H1 (cell line): ENCODE results near the gene MPIG6B. TPM values are rescaled to one million over a fixed set of nuclear protein-coding genes. Genes with fewer than 3 reads are reported as not detected.

ENCODE experiments used
- CTCF ChIA-PET: fragments of 300-600 bp; sonication (Branson Sonifier 250); formaldehyde crosslinking; loops from one replicate; lab custom pipeline; 2021; ENCODE audit not compliant: partially characterized antibody; lab: Charles Lee
- POLR2A ChIA-PET: fragments of 300-600 bp; sonication (Branson Sonifier 250); formaldehyde crosslinking; loops from one replicate; lab custom pipeline; 2021; ENCODE audit warnings: inconsistent platforms; ENCODE audit not compliant: partially characterized antibody; lab: Charles Lee
- DNase-seq, 2 experiments: peaks; one replicate each; pipeline versions ENCODE4 v3.0.0 to v3.0.0-alpha.2; 2010 to 2022; ENCODE audit warnings: low spot score in 2 of 2, low read depth in 1 of 2, mixed read lengths in 1 of 2
- FAIRE-seq: peaks from 2 replicates; lab custom pipeline; 2011; peaks lifted over from hg19 to GRCh38; lab: Jason Lieb, UNC
- H2AFZ ChIP-seq: 2 replicates; pipeline ENCODE4 v1.8.1; 2012; ENCODE audit warnings: low read length, inconsistent platforms
- H2AK5ac ChIP-seq: 2 replicates; pipeline ENCODE4 v1.6.1; 2013; ENCODE audit warnings: low read depth, low read length
- H2BK120ac ChIP-seq: replicated peaks from 2 replicates; pipeline ENCODE3; 2013; ENCODE audit warnings: low read depth, low read length, inconsistent platforms
- H2BK12ac ChIP-seq: 2 replicates; pipeline ENCODE4 v1.6.1; 2013; ENCODE audit warnings: low read depth, low read length
- H2BK15ac ChIP-seq: 2 replicates; pipeline ENCODE4 v1.6.1; 2013; ENCODE audit warnings: low read length
- H2BK20ac ChIP-seq: 2 replicates; pipeline ENCODE4 v1.6.1; 2013; ENCODE audit warnings: low read length
- H2BK5ac ChIP-seq: 2 replicates; pipeline ENCODE4 v1.6.1; 2013; ENCODE audit warnings: low read depth, low read length
- H3K14ac ChIP-seq: 2 replicates; pipeline ENCODE4 v1.6.1; 2013; ENCODE audit warnings: inconsistent platforms; ENCODE audit not compliant: insufficient read length
- H3K18ac ChIP-seq: 2 replicates; pipeline ENCODE4 v1.6.1; 2013; ENCODE audit warnings: low read length; ENCODE audit errors: extremely low read depth
- H3K23ac ChIP-seq: 2 replicates; pipeline ENCODE4 v1.6.1; 2013; ENCODE audit warnings: inconsistent platforms; ENCODE audit not compliant: insufficient read length
- H3K23me2 ChIP-seq: 2 replicates; pipeline ENCODE4 v1.6.1; 2013; ENCODE audit warnings: low read depth, low read length
- H3K27ac ChIP-seq: 2 replicates; pipeline ENCODE4 v1.6.1; 2011; ENCODE audit warnings: low read depth, low read length, inconsistent platforms
- H3K27me3 ChIP-seq, 4 experiments: replicated peaks in 1 of 4; 1 replicate in 1 of 4; 2 replicates in 3 of 4; pipeline versions ENCODE4 v1.6.1 to v1.8.1; 2011 to 2013; ENCODE audit warnings: low read length in 3 of 4, mild to moderate bottlenecking in 3 of 4, inconsistent platforms in 2 of 4, mixed read lengths in 2 of 4, moderate library complexity in 1 of 4; ENCODE audit not compliant: control insufficient read depth in 3 of 4, insufficient read depth in 3 of 4; ENCODE audit errors: extremely low read depth in 1 of 4
- H3K36me3 ChIP-seq, 4 experiments: 2 replicates each; pipeline versions ENCODE4 v1.6.1 to v1.8.1; 2011 to 2013; ENCODE audit warnings: mild to moderate bottlenecking in 4 of 4, low read length in 3 of 4, moderate library complexity in 2 of 4, control low read depth in 1 of 4, inconsistent platforms in 1 of 4; ENCODE audit not compliant: insufficient read depth in 4 of 4, control insufficient read depth in 2 of 4
- H3K4ac ChIP-seq: replicated peaks from 2 replicates; pipeline ENCODE3; 2013; ENCODE audit warnings: low read length, low read depth, mixed read lengths, inconsistent platforms; ENCODE audit not compliant: insufficient read length
- H3K4me1 ChIP-seq, 4 experiments: replicated peaks in 1 of 4; 1 replicate in 1 of 4; 2 replicates in 3 of 4; pipeline versions ENCODE4 v1.6.1 to v1.8.1; 2011 to 2013; ENCODE audit warnings: low read length in 3 of 4, inconsistent platforms in 2 of 4, mixed read lengths in 1 of 4; ENCODE audit not compliant: insufficient read depth in 4 of 4, control insufficient read depth in 3 of 4
- H3K4me2 ChIP-seq, 2 experiments: 2 replicates each; pipeline versions ENCODE4 v1.6.1 to v1.8.1; 2011 to 2013; ENCODE audit warnings: low read depth in 2 of 2, low read length in 2 of 2, control low read depth in 1 of 2, inconsistent platforms in 1 of 2, mild to moderate bottlenecking in 1 of 2; ENCODE audit not compliant: insufficient read depth in 1 of 2
- H3K4me3 ChIP-seq, 4 experiments: fragments of 200-600, 300-600 bp in 1 of 4; sonication (generic), shearing (Covaris generic), sonication (Bioruptor Twin) in 1 of 4; 2 replicates each; pipeline versions ENCODE4 v1.5.1 to v1.8.1; 2011 to 2016; ENCODE audit warnings: low read length in 4 of 4, low read depth in 3 of 4, control low read depth in 2 of 4, inconsistent platforms in 2 of 4, mild to moderate bottlenecking in 2 of 4, mixed read lengths in 1 of 4, moderate library complexity in 1 of 4; ENCODE audit not compliant: insufficient read depth in 2 of 4; ENCODE audit errors: extremely low read depth in 1 of 4
- H3K56ac ChIP-seq: replicated peaks from 2 replicates; pipeline ENCODE3; 2013; ENCODE audit warnings: low read depth, mild to moderate bottlenecking, mixed read lengths, low read length, inconsistent platforms; ENCODE audit not compliant: insufficient read length
- H3K79me1 ChIP-seq: 2 replicates; pipeline ENCODE4 v1.6.1; 2013; ENCODE audit warnings: low read depth, low read length, control low read depth
- H3K79me2 ChIP-seq, 2 experiments: 2 replicates each; pipeline versions ENCODE4 v1.6.1 to v1.8.1; 2012 to 2013; ENCODE audit warnings: low read length in 2 of 2, mild to moderate bottlenecking in 2 of 2, inconsistent platforms in 1 of 2; ENCODE audit not compliant: insufficient read depth in 2 of 2, control insufficient read depth in 1 of 2
- H3K9ac ChIP-seq, 4 experiments: replicated peaks in 1 of 4; 1 replicate in 1 of 4; 2 replicates in 3 of 4; pipeline versions ENCODE4 v1.6.1 to v1.8.1; 2011 to 2013; ENCODE audit warnings: low read depth in 3 of 4, low read length in 3 of 4, control low read depth in 2 of 4, mild to moderate bottlenecking in 2 of 4, moderate library complexity in 2 of 4, inconsistent platforms in 1 of 4; ENCODE audit errors: extremely low read depth in 1 of 4
- H3K9me3 ChIP-seq, 2 experiments: 2 replicates each; pipeline versions ENCODE4 v1.6.1 to v1.8.1; 2012 to 2013; ENCODE audit warnings: mild to moderate bottlenecking in 2 of 2, moderate library complexity in 2 of 2, control low read depth in 1 of 2, inconsistent platforms in 1 of 2, low read depth in 1 of 2, low read length in 1 of 2, mixed read lengths in 1 of 2; ENCODE audit not compliant: insufficient read depth in 2 of 2
- H4K20me1 ChIP-seq, 2 experiments: replicated peaks in 1 of 2; 2 replicates each; pipeline versions ENCODE3 to v1.8.1; 2011 to 2013; ENCODE audit warnings: inconsistent platforms in 2 of 2, low read length in 2 of 2, mild to moderate bottlenecking in 1 of 2; ENCODE audit not compliant: insufficient read depth in 2 of 2, control insufficient read depth in 1 of 2
- H4K5ac ChIP-seq: 2 replicates; pipeline ENCODE4 v1.6.1; 2013; ENCODE audit warnings: low read length, low read depth, mixed read lengths, inconsistent platforms; ENCODE audit not compliant: insufficient read length
- H4K8ac ChIP-seq: 2 replicates; pipeline ENCODE4 v1.8.0; 2013; ENCODE audit warnings: mild to moderate bottlenecking, moderate library complexity, low read length, inconsistent platforms; ENCODE audit not compliant: insufficient read depth; ENCODE audit errors: extremely low read depth
- H4K91ac ChIP-seq: replicated peaks from 2 replicates; pipeline ENCODE3; 2013; ENCODE audit warnings: low read length, mixed read lengths, inconsistent platforms; ENCODE audit not compliant: insufficient read length
- ASH2L ChIP-seq: fragments of 200-600, 300-600 bp; sonication (generic); IDR thresholded peaks from one replicate; pipeline ENCODE4 v1.7.1; 2017; ENCODE audit warnings: low read length
- BACH1 ChIP-seq: IDR thresholded peaks from 2 replicates; pipeline ENCODE4 v1.6.1; 2012; ENCODE audit warnings: low read length, improper control_type of control experiment
- CBX8 ChIP-seq: fragments of 300-800, 300-1000 bp; sonication (generic); IDR thresholded peaks from 2 replicates; pipeline ENCODE4 v1.7.1; 2016; ENCODE audit warnings: low read depth, low read length, borderline replicate concordance
- EP300 ChIP-seq, 2 experiments: IDR thresholded peaks; 1 replicate in 1 of 2; 2 replicates in 1 of 2; pipeline ENCODE4 v1.6.1; 2011 to 2012; ENCODE audit warnings: low read depth in 2 of 2, low read length in 2 of 2, mild to moderate bottlenecking in 2 of 2, borderline replicate concordance in 1 of 2, inconsistent platforms in 1 of 2, moderate library complexity in 1 of 2
- GABPA ChIP-seq: IDR thresholded peaks from 2 replicates; pipeline ENCODE4 v1.6.1; 2011; ENCODE audit warnings: mild to moderate bottlenecking, low read length, moderate library complexity, borderline replicate concordance; ENCODE audit not compliant: insufficient read depth
- KDM4A ChIP-seq: IDR thresholded peaks from one replicate; pipeline ENCODE4 v1.7.1; 2012; ENCODE audit warnings: low read depth, mild to moderate bottlenecking, moderate library complexity, low read length, inconsistent platforms; ENCODE audit not compliant: severe bottlenecking
- NRF1 ChIP-seq: IDR thresholded peaks from 2 replicates; pipeline ENCODE4 v1.6.1; 2011; ENCODE audit warnings: mild to moderate bottlenecking, low read depth, low read length, improper control_type of control experiment
- POLR2A ChIP-seq, 2 experiments: IDR thresholded peaks; 1 replicate in 1 of 2; 2 replicates in 1 of 2; pipeline ENCODE4 v1.6.1; 2011; ENCODE audit warnings: low read depth in 2 of 2, low read length in 2 of 2, mild to moderate bottlenecking in 2 of 2; ENCODE audit errors: control extremely low read depth in 1 of 2
- RFX5 ChIP-seq: IDR thresholded peaks from 2 replicates; pipeline ENCODE4 v1.6.1; 2011; ENCODE audit warnings: low read depth, low read length, improper control_type of control experiment, borderline replicate concordance
- SIRT6 ChIP-seq: IDR thresholded peaks from one replicate; pipeline ENCODE4 v1.7.1; 2012; ENCODE audit warnings: low read length, inconsistent platforms
- ZNF274 ChIP-seq: IDR thresholded peaks from 2 replicates; pipeline ENCODE4 v1.7.0; 2012; ENCODE audit warnings: low read length, borderline replicate concordance; ENCODE audit errors: extremely low read depth
- WGBS, 2 experiments: shearing (Covaris generic) in 1 of 2; methylation state at CpG; one replicate each; pipeline versions ENCODE4 v1.1.6 to v1.1.7; 2013 to 2015; ENCODE audit warnings: low lambda C conversion rate in 2 of 2, mixed read lengths in 2 of 2, inconsistent platforms in 1 of 2, low coverage in 1 of 2, missing lambda C conversion rate in 1 of 2; ENCODE audit not compliant: insufficient replicate concordance in 2 of 2, insufficient coverage in 1 of 2, insufficient read length in 1 of 2; ENCODE audit errors: extremely low coverage in 1 of 2, missing lambda C conversion rate in 1 of 2; 5-methylcytosine and 5-hydroxymethylcytosine counted together
- polyA plus RNA-seq, 7 experiments: library from polyadenylated mRNA; depleted of rRNA in 3 of 7; stranded (reverse) in 5 of 7; unstranded in 2 of 7; fragments of >200 nt in 5 of 7; fragments of 200-250 nt in 2 of 7; gene quantifications; 1 replicate in 5 of 7; 2 replicates in 1 of 7; 4 replicates in 1 of 7; pipeline versions ENCODE4 v1.2.1 to v1.2.3, GENCODE V29; 2011 to 2013; ENCODE audit warnings: missing spikeins in 2 of 7, mixed read lengths in 2 of 7
- total RNA-seq: library from RNA; stranded (reverse); fragmentation: NEBNext Ultra II Directional; extraction: Animal tissue kit (Norgen Biotek cat#: 25700); gene quantifications from 2 replicates; pipeline ENCODE4 v1.2.1, GENCODE V29; 2021
- TF ChIP-seq, protein P1 (sequence below): IDR thresholded peaks from 2 replicates; pipeline ENCODE4 v1.6.1; 2012; ENCODE audit warnings: inconsistent platforms

MPIG6B gene
- total and polyA plus RNA-seq, 2 of the 8 experiments (the other 6 are each of a cell fraction or from before 2014, with no cell fraction given): 0.18 TPM; not detected in 1

DNA sequence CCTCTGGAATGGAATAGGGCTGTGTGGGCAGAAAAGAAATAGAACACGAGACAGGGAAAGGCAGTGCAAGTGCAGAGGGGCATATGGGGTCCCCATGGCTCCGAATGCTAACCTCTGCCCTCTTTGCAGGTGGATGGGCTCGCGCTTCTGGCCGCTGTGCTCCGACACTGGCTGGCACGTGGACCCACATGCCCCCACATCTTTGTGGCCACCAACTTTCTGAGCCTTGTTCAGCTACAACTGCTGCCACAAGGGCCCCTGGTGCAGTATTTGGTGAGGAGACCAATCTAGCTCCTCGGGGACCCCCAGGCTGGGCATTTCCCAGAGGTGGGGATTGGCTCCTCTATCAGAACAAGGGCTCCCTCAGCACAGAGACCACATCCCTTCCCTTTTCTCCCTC, 38.2 kb downstream of the MPIG6B start:
- DNase-seq (no peak), FAIRE-seq (no peak)
- H3K4me2 ChIP-seq: no peak overlapping the region
- no peak overlapping the region for H3K18ac ChIP-seq
- no peak overlapping the region for H2BK120ac ChIP-seq
- peaks cover 0 to 16% (median 1%) of the 10 kb centered on the region in 4 experiments; a peak in 3 of 8 replicates for H3K36me3 ChIP-seq
- ChIA-PET CTCF (interaction anchor here (1.0 kb wide), 1 partner anchor 38 kb away, joined by 3 read pairs; the partner anchor contains the start of gene MPIG6B), POLR2A (interaction anchor here (0.9 to 6.3 kb wide), 7 partner anchors 9 to 81 kb away, joined by 3 to 38 read pairs (median 6); partner anchors contain the start of genes LY6G5C and MSH5)
- WGBS, 2 experiments: 91% methylated on average over 8 of the region's 8 CpGs; no CpG with 5 or more reads in 1 of the 2 experiments
- no peak overlapping the region for H3K4ac ChIP-seq
- H3K23me2 ChIP-seq: no peaks in the 10 kb centered on the region; the same call in 1 of the 2 replicates
- H2BK15ac ChIP-seq: no peak overlapping the region
- no peak overlapping the region for H3K23ac ChIP-seq
- H2AFZ ChIP-seq: no peak overlapping the region
- H2BK5ac ChIP-seq: no peak overlapping the region
- H3K56ac ChIP-seq: no peak overlapping the region
- no peak overlapping the region for H2BK20ac ChIP-seq
- H3K9ac ChIP-seq: no peak overlapping the region
- no peaks in the 10 kb centered on the region for H4K20me1 ChIP-seq
- H3K79me1 ChIP-seq: no peaks in the 10 kb centered on the region
- no peaks in the 10 kb centered on the region for H3K79me2 ChIP-seq
- H2AK5ac ChIP-seq: no peak overlapping the region
- no peak overlapping the region for H3K4me3 ChIP-seq
- peaks cover 0 to 6% (median under 1%) of the 10 kb centered on the region in 4 experiments; a peak in 3 of 7 replicates for H3K4me1 ChIP-seq
- H3K27ac ChIP-seq: no peak overlapping the region
- TF ChIP-seq POLR2A (IDR thresholded peaks at IDR 0.05; ENCODE audit: control extremely low read depth in 1 of 2, low read depth in 2 of 2, low read length in 2 of 2) (no peak), ZNF274 (no peak), SIRT6 (no peak), NRF1 (no peak), GABPA (no peak), BACH1 (no peak), CBX8 (no peak), EP300 (IDR thresholded peaks at IDR 0.05; ENCODE audit: borderline replicate concordance in 1 of 2, low read depth in 2 of 2, low read length in 2 of 2) (no peak), RFX5 (no peak), ASH2L (no peak), KDM4A (no peak)
- TF ChIP-seq, protein P1, sequence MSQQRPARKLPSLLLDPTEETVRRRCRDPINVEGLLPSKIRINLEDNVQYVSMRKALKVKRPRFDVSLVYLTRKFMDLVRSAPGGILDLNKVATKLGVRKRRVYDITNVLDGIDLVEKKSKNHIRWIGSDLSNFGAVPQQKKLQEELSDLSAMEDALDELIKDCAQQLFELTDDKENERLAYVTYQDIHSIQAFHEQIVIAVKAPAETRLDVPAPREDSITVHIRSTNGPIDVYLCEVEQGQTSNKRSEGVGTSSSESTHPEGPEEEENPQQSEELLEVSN: no peak
- no peak overlapping the region for H3K14ac ChIP-seq
- no peak overlapping the region for H4K8ac ChIP-seq
- H4K5ac ChIP-seq: no peak overlapping the region
- no peaks in the 10 kb centered on the region for H3K9me3 ChIP-seq
- H4K91ac ChIP-seq: no peak overlapping the region
- H2BK12ac ChIP-seq: no peak overlapping the region
- no peaks in the 10 kb centered on the region for H3K27me3 ChIP-seq
